Nephron progenitor cell (in vitro differentiated cells): ENCODE results near the gene LMO7.

Source experiments
- DNase-seq: peaks from one replicate; pipeline ENCODE4 v3.0.0; 2021
- H3K27ac Mint-ChIP-seq: 2 replicates; pipeline ENCODE4 v1.8.0; 2021; ENCODE audit warnings: mild to moderate bottlenecking, moderate library complexity, mixed read lengths
- H3K27me3 Mint-ChIP-seq: 2 replicates; pipeline ENCODE4 v1.8.0; 2021; ENCODE audit warnings: mild to moderate bottlenecking, low read depth, mixed read lengths; ENCODE audit not compliant: poor library complexity
- H3K36me3 Mint-ChIP-seq: 2 replicates; pipeline ENCODE4 v1.8.0; 2021; ENCODE audit warnings: low read depth, mixed read lengths
- H3K4me1 Mint-ChIP-seq: 2 replicates; pipeline ENCODE4 v1.8.0; 2021; ENCODE audit warnings: mixed read lengths
- H3K4me3 Mint-ChIP-seq: 2 replicates; pipeline ENCODE4 v1.8.0; 2021; ENCODE audit warnings: mild to moderate bottlenecking, moderate library complexity, mixed read lengths
- H3K9me3 Mint-ChIP-seq: 2 replicates; pipeline ENCODE4 v1.8.0; 2021; ENCODE audit warnings: mild to moderate bottlenecking, moderate library complexity, mixed read lengths
- TF ChIP-seq, protein P1 (sequence below): fragments of 200-600 bp; sonication (generic); IDR thresholded peaks from 2 replicates; pipeline ENCODE4 v1.5.0; 2021; ENCODE audit warnings: antibody characterized with exemption

LMO7 gene

DNA sequence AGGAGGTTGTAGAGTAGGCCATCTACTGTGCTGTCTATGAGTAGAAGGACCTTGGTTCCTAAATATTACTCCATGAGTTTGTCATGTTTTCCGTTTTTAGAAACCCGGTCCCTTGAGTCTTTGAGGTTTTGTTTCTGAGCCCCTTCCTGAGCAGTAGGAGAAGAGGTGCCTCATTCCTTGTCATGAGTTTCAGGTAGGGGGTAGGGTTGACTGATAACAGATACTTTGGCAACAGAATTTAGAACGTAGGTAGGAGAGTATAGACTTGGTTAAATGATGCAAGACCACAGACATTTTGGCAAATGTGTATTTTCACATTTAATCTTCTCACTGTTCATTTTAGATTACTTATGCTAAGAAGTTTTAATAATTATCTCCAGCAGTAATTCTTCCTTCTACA is 24.6 kb downstream of the LMO7 start:
- Mint-ChIP-seq H3K4me3 (no peak overlapping the region), H3K4me1 (no peaks in the 10 kb centered on the region), H3K9me3 (peaks cover 6% of the 10 kb centered on the region), H3K27ac (no peak overlapping the region), H3K27me3 (no peaks in the 10 kb centered on the region), H3K36me3 (peaks cover 5% of the 10 kb centered on the region)
- no peak for DNase-seq
- TF ChIP-seq, protein P1, sequence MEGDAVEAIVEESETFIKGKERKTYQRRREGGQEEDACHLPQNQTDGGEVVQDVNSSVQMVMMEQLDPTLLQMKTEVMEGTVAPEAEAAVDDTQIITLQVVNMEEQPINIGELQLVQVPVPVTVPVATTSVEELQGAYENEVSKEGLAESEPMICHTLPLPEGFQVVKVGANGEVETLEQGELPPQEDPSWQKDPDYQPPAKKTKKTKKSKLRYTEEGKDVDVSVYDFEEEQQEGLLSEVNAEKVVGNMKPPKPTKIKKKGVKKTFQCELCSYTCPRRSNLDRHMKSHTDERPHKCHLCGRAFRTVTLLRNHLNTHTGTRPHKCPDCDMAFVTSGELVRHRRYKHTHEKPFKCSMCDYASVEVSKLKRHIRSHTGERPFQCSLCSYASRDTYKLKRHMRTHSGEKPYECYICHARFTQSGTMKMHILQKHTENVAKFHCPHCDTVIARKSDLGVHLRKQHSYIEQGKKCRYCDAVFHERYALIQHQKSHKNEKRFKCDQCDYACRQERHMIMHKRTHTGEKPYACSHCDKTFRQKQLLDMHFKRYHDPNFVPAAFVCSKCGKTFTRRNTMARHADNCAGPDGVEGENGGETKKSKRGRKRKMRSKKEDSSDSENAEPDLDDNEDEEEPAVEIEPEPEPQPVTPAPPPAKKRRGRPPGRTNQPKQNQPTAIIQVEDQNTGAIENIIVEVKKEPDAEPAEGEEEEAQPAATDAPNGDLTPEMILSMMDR: no peak

GRCh38 chr13:75661443-75661842 is 25.3 kb downstream of the LMO7 start:
- Mint-ChIP-seq H3K9me3 (peaks cover 6% of the 10 kb centered on the region), H3K4me3 (no peak overlapping the region), H3K27me3 (no peaks in the 10 kb centered on the region), H3K27ac (no peak overlapping the region), H3K4me1 (no peaks in the 10 kb centered on the region), H3K36me3 (peaks cover 5% of the 10 kb centered on the region)
- TF ChIP-seq, protein P1: no peak
- DNase-seq: no peak

DNA sequence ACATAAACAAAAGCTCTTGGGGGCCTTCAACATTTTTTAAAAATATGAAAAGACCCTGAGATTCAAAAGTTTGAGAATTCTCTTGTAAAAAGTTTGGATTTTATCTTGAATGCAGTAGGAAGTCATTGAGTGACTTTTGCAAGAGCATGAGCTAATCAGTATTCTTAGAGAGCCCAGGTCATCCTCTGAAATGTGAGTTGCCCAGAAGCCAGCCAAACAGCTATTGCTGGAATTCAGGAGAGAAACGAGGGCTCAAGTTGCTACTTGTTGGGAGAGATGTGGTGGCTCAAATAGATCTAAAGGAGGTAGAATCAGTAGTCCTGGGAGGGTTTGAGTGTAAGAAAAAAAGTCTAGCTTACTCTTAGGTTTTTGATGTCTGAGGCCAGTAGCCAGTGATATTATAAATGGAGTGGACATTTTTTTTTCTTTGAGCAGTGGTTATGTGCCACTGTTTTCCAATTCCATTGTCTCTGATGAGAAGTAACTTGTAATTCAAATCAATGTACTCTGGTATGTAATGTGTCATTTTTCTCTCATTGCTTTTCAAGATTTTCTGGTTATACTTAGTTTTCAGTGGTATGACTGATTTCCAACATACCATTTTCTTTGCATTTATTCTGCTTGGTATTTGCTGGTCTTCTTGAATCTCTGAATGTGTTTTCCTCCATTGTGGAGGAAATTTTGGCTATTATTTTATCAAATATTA is 30.7 kb downstream of the LMO7 start:
- Mint-ChIP-seq H3K4me3 (no peak overlapping the region), H3K27ac (no peak overlapping the region), H3K4me1 (no peaks in the 10 kb centered on the region), H3K36me3 (no peaks in the 10 kb centered on the region), H3K27me3 (no peaks in the 10 kb centered on the region), H3K9me3 (no peaks in the 10 kb centered on the region)
- no peak for DNase-seq
- TF ChIP-seq, protein P1: no peak

DNA sequence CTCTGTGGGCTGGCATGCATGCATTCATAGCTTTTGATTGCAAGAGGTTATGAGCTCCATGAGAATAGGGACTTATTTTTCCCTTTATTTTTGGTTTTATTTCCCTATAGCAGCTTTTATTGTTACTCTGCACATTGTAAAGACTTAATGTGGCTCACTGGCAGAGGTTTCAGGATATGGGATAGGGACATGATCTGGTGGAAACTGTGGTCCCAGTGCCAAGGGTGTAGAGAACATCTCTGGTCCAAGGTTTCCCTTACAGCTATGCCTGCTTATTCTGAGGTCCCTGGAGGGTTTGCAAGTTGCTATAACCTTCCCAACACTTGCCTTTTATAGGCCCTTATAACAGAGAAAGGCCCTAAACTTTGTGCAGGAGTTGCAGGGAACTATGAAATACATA is 33.6 kb downstream of the LMO7 start:
- Mint-ChIP-seq H3K36me3 (no peaks in the 10 kb centered on the region), H3K4me3 (no peak overlapping the region), H3K4me1 (no peaks in the 10 kb centered on the region), H3K9me3 (no peaks in the 10 kb centered on the region), H3K27me3 (no peaks in the 10 kb centered on the region), H3K27ac (no peak overlapping the region)
- no peak for DNase-seq
- TF ChIP-seq, protein P1: no peak

GRCh38 chr13:75670496-75670895 is 34.4 kb downstream of the LMO7 start:
- H3K4me3 Mint-ChIP-seq: no peak overlapping the region
- no peaks in the 10 kb centered on the region for H3K4me1 Mint-ChIP-seq
- no peaks in the 10 kb centered on the region for H3K9me3 Mint-ChIP-seq
- H3K36me3 Mint-ChIP-seq: no peaks in the 10 kb centered on the region
- H3K27ac Mint-ChIP-seq: no peak overlapping the region
- no peak for DNase-seq
- no peaks in the 10 kb centered on the region for H3K27me3 Mint-ChIP-seq
- TF ChIP-seq, protein P1: no peak

- Mint-ChIP-seq H3K27ac (no peak overlapping the region), H3K4me1 (no peaks in the 10 kb centered on the region), H3K4me3 (no peak overlapping the region), H3K9me3 (peaks cover 7% of the 10 kb centered on the region), H3K27me3 (no peaks in the 10 kb centered on the region), H3K36me3 (no peaks in the 10 kb centered on the region)
- no peak for DNase-seq
- TF ChIP-seq, protein P1: no peak
These were observed 39.3 kb downstream of the LMO7 start for GRCh38 chr13:75675421-75675820.
